PC-9 (cell line): Measurements from ENCODE around the gene DHX8. TPM values are rescaled to one million over a fixed set of nuclear protein-coding genes. Genes with fewer than 3 reads are reported as not detected.
"Not testable (repeated sequence)": the region's sequence is repeated elsewhere in the genome, so short reads cannot be mapped to it uniquely, and the experiment has no call there.

Experiments
- BruUV-seq: library from RNA; stranded (reverse); fragments of 400-500 nt; replicated peaks from 2 replicates; lab custom pipeline; 2021; lab: Mats Ljungman, UMichigan
- CTCF ChIA-PET: fragments of 300-600 bp; sonication (Branson Sonifier 250); formaldehyde crosslinking; loops from one replicate; lab custom pipeline; 2022; ENCODE audit warnings: antibody characterized with exemption; lab: Charles Lee
- POLR2A ChIA-PET: fragments of 300-600 bp; sonication (Branson Sonifier 250); formaldehyde crosslinking; loops from one replicate; lab custom pipeline; 2022; ENCODE audit warnings: antibody characterized with exemption; ENCODE audit not compliant: unreplicated experiment; lab: Charles Lee
- DNase-seq, 2 experiments: peaks; one replicate each; pipeline versions ENCODE4 v3.0.0 to v3.0.0-alpha.2; 2015 to 2022; ENCODE audit warnings: mixed read lengths in 1 of 2
- H2AFZ ChIP-seq: fragments of 200-600 bp; sonication (generic); 2 replicates; pipeline ENCODE4 v1.8.1; 2017; ENCODE audit warnings: antibody characterized with exemption
- H3F3A ChIP-seq: fragments of 200-600 bp; sonication (generic); 2 replicates; pipeline ENCODE4 v1.8.1; 2017; ENCODE audit warnings: antibody characterized with exemption, mild to moderate bottlenecking, low read depth; ENCODE audit not compliant: insufficient read depth
- H3K27ac ChIP-seq: fragments of 200-600 bp; sonication (generic); 2 replicates; pipeline ENCODE4 v1.6.1; 2016; ENCODE audit warnings: mixed run types
- H3K27me3 ChIP-seq: fragments of 200-600 bp; sonication (generic); 2 replicates; pipeline ENCODE4 v1.6.1; 2016; ENCODE audit warnings: low read depth, mixed run types; ENCODE audit not compliant: insufficient read depth
- H3K36me3 ChIP-seq: fragments of 200-600 bp; sonication (generic); 2 replicates; pipeline ENCODE4 v1.6.1; 2016; ENCODE audit warnings: low read depth, mixed run types
- H3K4me1 ChIP-seq: fragments of 200-600 bp; sonication (generic); replicated peaks from 2 replicates; pipeline ENCODE4 v1.6.1; 2016; ENCODE audit warnings: mixed run types; ENCODE audit not compliant: insufficient read depth
- H3K4me2 ChIP-seq: fragments of 200-600 bp; sonication (generic); 2 replicates; pipeline ENCODE4 v1.6.1; 2017; ENCODE audit warnings: mixed run types
- H3K4me3 ChIP-seq: fragments of 200-600 bp; sonication (generic); 2 replicates; pipeline ENCODE4 v1.6.1; 2016; ENCODE audit warnings: mixed run types
- H3K79me2 ChIP-seq: fragments of 200-600 bp; sonication (generic); 2 replicates; pipeline ENCODE4 v1.6.1; 2017; ENCODE audit warnings: low read depth, mixed run types
- H3K9me2 ChIP-seq: fragments of 200-600 bp; sonication (generic); 2 replicates; pipeline ENCODE4 v1.8.1; 2017; ENCODE audit warnings: mild to moderate bottlenecking; ENCODE audit not compliant: insufficient read depth
- H3K9me3 ChIP-seq: fragments of 200-600 bp; sonication (generic); 2 replicates; pipeline ENCODE4 v1.8.1; 2016; ENCODE audit warnings: low read depth; ENCODE audit not compliant: insufficient read depth
- H4K20me1 ChIP-seq: fragments of 200-600 bp; sonication (generic); 2 replicates; pipeline ENCODE4 v1.8.1; 2017; ENCODE audit not compliant: insufficient read depth
- CTCF ChIP-seq: fragments of 200-600 bp; sonication (generic); conservative IDR thresholded peaks from 2 replicates; pipeline ENCODE4 v1.6.1; 2017; ENCODE audit warnings: mixed run types, antibody characterized with exemption, mild to moderate bottlenecking, moderate library complexity
- EZH2 ChIP-seq: fragments of 200-600 bp; sonication (generic); IDR thresholded peaks from 2 replicates; pipeline ENCODE4 v1.8.0; 2017; ENCODE audit warnings: antibody characterized with exemption, low read depth
- intact Hi-C: fragments of 100-400 bp; cut with micrococcal nuclease; formaldehyde crosslinking; loops from one replicate; pipeline ENCODE4 v1.10.0; 2022; ENCODE audit not compliant: unreplicated experiment
- total RNA-seq: library from RNA; stranded (reverse); gene quantifications from 2 replicates; pipeline ENCODE4 v1.2.3, GENCODE V29; 2021

The DHX8 gene
- total RNA-seq, 1 experiment from 2014 or later: 55.4 TPM

DNA sequence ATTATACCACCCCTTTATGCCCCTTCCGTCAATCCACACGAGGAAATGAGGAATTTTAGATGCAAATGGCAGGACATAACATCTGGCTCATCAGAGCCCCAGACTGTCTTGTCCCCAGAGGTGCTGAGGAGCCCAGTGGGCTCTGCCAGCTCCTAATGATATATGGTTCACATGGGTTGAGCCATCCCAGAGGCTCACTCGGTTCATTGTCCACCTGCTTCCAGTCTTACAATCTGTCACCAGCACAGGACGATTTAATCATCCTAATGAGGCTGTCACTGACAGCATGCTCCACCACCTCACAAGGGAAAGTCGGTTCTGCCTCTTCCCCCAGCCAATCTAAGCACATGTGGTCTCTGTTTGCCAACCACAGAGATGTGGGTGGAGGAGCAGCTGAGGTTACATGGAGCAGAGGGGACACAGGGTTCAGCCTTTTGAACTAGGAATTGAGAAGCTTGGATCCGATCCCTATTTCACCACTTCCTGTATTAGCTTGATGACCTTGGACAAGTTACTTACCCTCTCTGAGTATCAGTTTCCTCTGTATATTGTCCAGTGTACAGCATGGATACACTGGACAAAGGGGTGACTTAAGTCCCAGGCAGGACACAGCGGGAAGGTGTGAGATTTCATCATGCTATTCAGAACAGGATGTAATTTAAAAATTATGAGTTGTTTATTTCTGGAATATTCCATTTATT lies 27.0 kb upstream of the DHX8 start:
- ChIA-PET CTCF (no interaction called here), POLR2A (interaction anchor here (0.7 kb wide), 1 partner anchor 1652 kb away, joined by 5 read pairs; no protein-coding TSS in a partner anchor)
- Histone ChIP-seq H3K4me3 (no peak overlapping the region), H2AFZ (no peak overlapping the region), H3K4me1 (peaks cover 25% of the 10 kb centered on the region), H3K9me2 (no peaks in the 10 kb centered on the region), H3K27me3 (no peaks in the 10 kb centered on the region), H3K27ac (no peak overlapping the region), H4K20me1 (no peaks in the 10 kb centered on the region), H3K36me3 (no peaks in the 10 kb centered on the region), H3K9me3 (no peaks in the 10 kb centered on the region), H3F3A (peaks cover 5% of the 10 kb centered on the region; the same call in 1 of the 2 replicates), H3K79me2 (no peaks in the 10 kb centered on the region), H3K4me2 (no peak overlapping the region; the same call in 1 of the 2 replicates)
- no TSS peak for BruUV-seq
- TF ChIP-seq CTCF (no peak), EZH2 (no peak)
- DNase-seq: no peak
- intact Hi-C loops: no loop called here

GRCh38 chr17:43457362-43457692 lies 26.4 kb upstream of the DHX8 start:
- CTCF ChIA-PET: interaction anchor here (0.6 kb wide), 1 partner anchor 34 kb away, joined by 7 read pairs; no protein-coding TSS in a partner anchor
- no peaks in the 10 kb centered on the region for H3K79me2 ChIP-seq
- no peaks in the 10 kb centered on the region for H3K9me3 ChIP-seq
- H2AFZ ChIP-seq: peak overlapping the region; percentile 33; the same call in 1 of the 2 replicates
- H3K36me3 ChIP-seq: no peaks in the 10 kb centered on the region
- TF ChIP-seq EZH2 (no peak), CTCF (no peak)
- no TSS peak for BruUV-seq
- no peaks in the 10 kb centered on the region for H4K20me1 ChIP-seq
- POLR2A ChIA-PET: interaction anchor here (0.5 to 0.7 kb wide), 2 partner anchors 11 to 18 kb away, joined by 4 to 18 read pairs; no protein-coding TSS in a partner anchor
- intact Hi-C loops: no loop called here
- peaks cover 5% of the 10 kb centered on the region; the same call in 1 of the 2 replicates for H3F3A ChIP-seq
- no peaks in the 10 kb centered on the region for H3K9me2 ChIP-seq
- H3K27me3 ChIP-seq: no peaks in the 10 kb centered on the region
- peaks cover 25% of the 10 kb centered on the region for H3K4me1 ChIP-seq
- H3K4me2 ChIP-seq: peak overlapping the region; percentile 35
- no peak overlapping the region for H3K4me3 ChIP-seq
- peak overlapping the region; percentile 50 for H3K27ac ChIP-seq
- DNase-seq: no peak

GRCh38 chr17:43459878-43460277 lies 23.9 kb upstream of the DHX8 start:
- peaks cover 25% of the 10 kb centered on the region for H3K4me1 ChIP-seq
- H3F3A ChIP-seq: peaks cover 12% of the 10 kb centered on the region; the same call in 1 of the 2 replicates
- H3K9me3 ChIP-seq, H3K79me2 ChIP-seq, H4K20me1 ChIP-seq, H3K36me3 ChIP-seq, H3K9me2 ChIP-seq, H2AFZ ChIP-seq, H3K27ac ChIP-seq, BruUV-seq, H3K4me2 ChIP-seq, H3K27me3 ChIP-seq, H3K4me3 ChIP-seq, POLR2A ChIA-PET, intact Hi-C loops, DNase-seq: not testable (repeated sequence)
- CTCF ChIA-PET: interaction anchor here (0.7 kb wide), 1 partner anchor 205 kb away, joined by 5 read pairs; no protein-coding TSS in a partner anchor
